ENCODE results near the gene ZMIZ1. TPM values are rescaled to one million over a fixed set of nuclear protein-coding genes. Genes with fewer than 3 reads are reported as not detected.
A peak's percentile ranks its signal among the peaks of the same experiment; 100 is the strongest.

Gene ZMIZ1
- total and polyA plus RNA-seq, 7 experiments from 2014 or later, result 1.8 to 57.2 (median 14.2) TPM

DNA sequence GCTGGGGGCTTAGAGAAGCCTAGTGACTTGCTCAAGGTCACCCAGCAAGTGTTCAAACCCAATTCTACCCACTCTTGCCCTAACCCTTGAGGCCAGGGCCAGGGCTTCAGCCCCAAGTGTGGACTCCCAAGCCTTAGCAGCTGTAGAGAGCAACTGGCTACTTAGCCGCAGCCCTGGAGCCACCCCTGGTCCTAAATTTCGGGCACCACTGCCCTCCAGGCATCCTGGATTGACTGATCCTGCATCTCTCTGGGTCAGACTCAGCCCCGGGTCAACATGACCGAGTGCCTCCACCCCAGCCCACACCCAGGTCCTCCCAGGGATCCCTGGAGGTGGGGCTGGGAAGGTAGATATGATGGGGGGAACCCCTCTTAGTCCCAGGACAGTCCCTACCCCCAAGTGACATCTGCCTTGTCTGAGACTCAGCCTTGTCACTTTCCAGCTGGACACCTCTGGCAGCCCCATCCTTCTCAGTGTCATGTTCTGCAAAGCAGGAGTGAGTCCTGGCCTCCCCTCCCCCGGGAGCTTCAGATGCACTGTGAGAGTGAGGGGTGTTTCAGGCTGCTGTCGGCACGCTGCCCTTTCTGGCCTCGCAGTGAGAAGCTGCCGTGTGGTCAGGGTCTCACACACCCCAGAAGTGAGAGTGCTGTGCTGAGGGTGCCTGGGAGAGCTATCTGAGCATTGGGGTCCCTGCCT is 89.8 kb downstream of the ZMIZ1 start:
- ChIA-PET POLR2A (no interaction called here), CTCF (no interaction called here)
- no peaks in the 10 kb centered on the region for H3K27me3 Mint-ChIP-seq
- Histone ChIP-seq H3K27me3 (ENCODE audit: control insufficient read depth in 2 of 2, insufficient read depth in 2 of 2, low read length in 2 of 2) (no peaks in the 10 kb centered on the region), H3K9me3 (ENCODE audit: control insufficient read depth in 2 of 3, low read length in 3 of 3) (no peaks in the 10 kb centered on the region), H3K4me1 (ENCODE audit: control insufficient read depth in 2 of 2, insufficient read depth in 2 of 2, low read length in 2 of 2) (no peaks in the 10 kb centered on the region), H3K4me3 (ENCODE audit: low read length) (no peak overlapping the region), H3K27ac (ENCODE audit: low read depth, low read length) (no peak overlapping the region), H3K36me3 (ENCODE audit: control insufficient read depth in 2 of 3, insufficient read depth in 3 of 3, low read length in 3 of 3) (no peaks in the 10 kb centered on the region)
- H3K9me3 Mint-ChIP-seq, result no peaks in the 10 kb centered on the region
- no peak overlapping the region for H3K4me3 Mint-ChIP-seq
- H3K4me1 Mint-ChIP-seq, result peaks cover 0 to 5% (median 0%) of the 10 kb centered on the region in 7 donors
- intact Hi-C loops (cut with micrococcal nuclease), result no loop called here
- peaks cover 0 to 3% (median 0%) of the 10 kb centered on the region in 5 donors for H3K36me3 Mint-ChIP-seq
- ATAC-seq, result no peak
- no peak overlapping the region for H3K27ac Mint-ChIP-seq
- no peak for DNase-seq

- H3K27ac Mint-ChIP-seq, result no peak overlapping the region
- H3K9me3 Mint-ChIP-seq, result no peaks in the 10 kb centered on the region
- ATAC-seq (no peak), DNase-seq (no peak)
- no peak overlapping the region for H3K4me3 Mint-ChIP-seq
- no peaks in the 10 kb centered on the region for H3K27me3 ChIP-seq (ENCODE audit: control insufficient read depth in 2 of 2, insufficient read depth in 2 of 2, low read length in 2 of 2)
- H3K36me3 ChIP-seq (ENCODE audit: control insufficient read depth in 2 of 3, insufficient read depth in 3 of 3, low read length in 3 of 3), result no peaks in the 10 kb centered on the region
- POLR2A ChIA-PET, result no interaction called here
- H3K36me3 Mint-ChIP-seq, result peaks cover 0 to 3% (median 0%) of the 10 kb centered on the region in 5 donors
- no peaks in the 10 kb centered on the region for H3K27me3 Mint-ChIP-seq
- CTCF ChIA-PET, result no interaction called here
- H3K4me3 ChIP-seq (ENCODE audit: low read length), result no peak overlapping the region
- H3K4me1 Mint-ChIP-seq, result peaks cover 0 to 5% (median 0%) of the 10 kb centered on the region in 7 donors
- no peaks in the 10 kb centered on the region for H3K9me3 ChIP-seq (ENCODE audit: control insufficient read depth in 2 of 3, low read length in 3 of 3)
- no peak overlapping the region for H3K27ac ChIP-seq (ENCODE audit: low read depth, low read length)
- no peaks in the 10 kb centered on the region for H3K4me1 ChIP-seq (ENCODE audit: control insufficient read depth in 2 of 2, insufficient read depth in 2 of 2, low read length in 2 of 2)
- intact Hi-C loops (cut with micrococcal nuclease), result no loop called here
These were observed 90.4 kb downstream of the ZMIZ1 start for GRCh38 chr10:79159141-79159651.

DNA sequence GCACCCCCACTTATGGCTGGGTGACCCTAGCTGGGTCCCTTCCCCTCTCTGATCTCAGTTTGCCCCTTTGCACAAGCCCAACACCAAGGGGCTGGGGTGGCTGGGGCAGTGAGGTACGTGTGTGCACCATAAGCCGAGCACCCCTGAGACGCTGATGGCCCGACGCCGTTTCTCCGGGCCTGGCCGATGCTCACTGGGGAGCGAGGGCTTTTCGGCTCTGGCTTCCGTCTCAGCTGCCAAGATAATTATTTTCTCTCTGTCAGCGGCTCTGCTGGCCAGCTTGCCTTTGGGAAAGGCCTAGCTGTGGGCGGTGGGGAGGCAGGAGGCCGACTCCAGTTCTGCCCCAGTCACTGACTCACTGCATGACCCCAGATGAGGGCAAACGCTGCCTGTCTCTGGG is 91.0 kb downstream of the ZMIZ1 start:
- no peaks in the 10 kb centered on the region for H3K9me3 Mint-ChIP-seq
- no peaks in the 10 kb centered on the region for H3K4me1 ChIP-seq (ENCODE audit: control insufficient read depth in 2 of 2, insufficient read depth in 2 of 2, low read length in 2 of 2)
- DNase-seq, result no peak
- no peak overlapping the region for H3K4me3 Mint-ChIP-seq
- no peak overlapping the region for H3K4me3 ChIP-seq (ENCODE audit: low read length)
- ChIA-PET CTCF (interaction anchor here (0.6 kb wide), 1 partner anchor 11 kb away, joined by 3 read pairs; no protein-coding TSS in a partner anchor), POLR2A (no interaction called here)
- no peak overlapping the region for H3K27ac Mint-ChIP-seq
- no peaks in the 10 kb centered on the region for H3K27me3 Mint-ChIP-seq
- H3K36me3 ChIP-seq (ENCODE audit: control insufficient read depth in 2 of 3, insufficient read depth in 3 of 3, low read length in 3 of 3), result no peaks in the 10 kb centered on the region
- intact Hi-C loops (cut with micrococcal nuclease), result no loop called here
- H3K4me1 Mint-ChIP-seq, result peaks cover 0 to 5% (median 0%) of the 10 kb centered on the region in 7 donors
- ATAC-seq, result no peak
- no peaks in the 10 kb centered on the region for H3K27me3 ChIP-seq (ENCODE audit: control insufficient read depth in 2 of 2, insufficient read depth in 2 of 2, low read length in 2 of 2)
- peaks cover 0 to 3% (median 0%) of the 10 kb centered on the region in 5 donors for H3K36me3 Mint-ChIP-seq
- no peak overlapping the region for H3K27ac ChIP-seq (ENCODE audit: low read depth, low read length)
- no peaks in the 10 kb centered on the region for H3K9me3 ChIP-seq (ENCODE audit: control insufficient read depth in 2 of 3, low read length in 3 of 3)

DNA sequence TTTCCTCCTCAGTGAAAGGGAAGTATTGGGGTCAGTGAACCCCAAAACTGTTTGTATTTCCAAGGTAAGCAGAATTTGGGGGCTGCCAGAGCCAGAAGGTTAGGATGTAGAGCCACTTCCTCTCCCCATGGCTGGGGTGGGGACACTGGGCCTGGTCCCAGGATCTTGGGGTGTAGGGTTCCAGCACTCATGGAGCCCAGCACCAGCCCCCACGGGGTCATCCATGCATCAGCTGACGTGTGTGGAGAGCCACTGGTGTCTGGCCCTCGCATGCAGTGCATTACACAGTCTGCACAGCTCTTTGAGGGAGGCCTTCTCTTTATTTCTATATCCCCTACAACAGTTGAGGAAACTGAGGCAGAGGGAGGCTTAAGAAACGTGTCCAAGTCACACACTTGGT is 91.4 kb downstream of the ZMIZ1 start:
- no peaks in the 10 kb centered on the region for H3K9me3 ChIP-seq (ENCODE audit: control insufficient read depth in 2 of 3, low read length in 3 of 3)
- no peaks in the 10 kb centered on the region for H3K27me3 ChIP-seq (ENCODE audit: control insufficient read depth in 2 of 2, insufficient read depth in 2 of 2, low read length in 2 of 2)
- Mint-ChIP-seq H3K4me3 (no peak overlapping the region), H3K27me3 (no peaks in the 10 kb centered on the region), H3K4me1 (peaks cover 0 to 5% (median under 1%) of the 10 kb centered on the region in 7 donors), H3K36me3 (peaks cover 0 to 3% (median 0%) of the 10 kb centered on the region in 5 donors), H3K27ac (no peak overlapping the region), H3K9me3 (no peaks in the 10 kb centered on the region)
- ChIA-PET POLR2A (no interaction called here), CTCF (interaction anchor here (0.6 kb wide), 1 partner anchor 12 kb away, joined by 3 read pairs; no protein-coding TSS in a partner anchor)
- no peaks in the 10 kb centered on the region for H3K4me1 ChIP-seq (ENCODE audit: control insufficient read depth in 2 of 2, insufficient read depth in 2 of 2, low read length in 2 of 2)
- DNase-seq, result no peak
- ATAC-seq, result no peak
- H3K27ac ChIP-seq (ENCODE audit: low read depth, low read length), result no peak overlapping the region
- H3K4me3 ChIP-seq (ENCODE audit: low read length), result no peak overlapping the region
- H3K36me3 ChIP-seq (ENCODE audit: control insufficient read depth in 2 of 3, insufficient read depth in 3 of 3, low read length in 3 of 3), result no peaks in the 10 kb centered on the region
- intact Hi-C loops (cut with micrococcal nuclease), result no loop called here

- H3K36me3 Mint-ChIP-seq, result peaks cover 0 to 3% (median 0%) of the 10 kb centered on the region in 5 donors
- no peak for DNase-seq
- H3K27ac ChIP-seq (ENCODE audit: low read depth, low read length), result no peak overlapping the region
- H3K27ac Mint-ChIP-seq, result peak overlapping the region in 1 of 9 donors; percentile 65
- no peaks in the 10 kb centered on the region for H3K36me3 ChIP-seq (ENCODE audit: control insufficient read depth in 2 of 3, insufficient read depth in 3 of 3, low read length in 3 of 3)
- ChIA-PET CTCF (no interaction called here), POLR2A (no interaction called here)
- intact Hi-C loops (cut with micrococcal nuclease), result no loop called here
- no peaks in the 10 kb centered on the region for H3K27me3 ChIP-seq (ENCODE audit: control insufficient read depth in 2 of 2, insufficient read depth in 2 of 2, low read length in 2 of 2)
- H3K9me3 ChIP-seq (ENCODE audit: control insufficient read depth in 2 of 3, low read length in 3 of 3), result no peaks in the 10 kb centered on the region
- H3K4me1 Mint-ChIP-seq, result peaks cover 0 to 5% (median 3%) of the 10 kb centered on the region in 7 donors
- no peak overlapping the region for H3K4me3 ChIP-seq (ENCODE audit: low read length)
- no peaks in the 10 kb centered on the region for H3K4me1 ChIP-seq (ENCODE audit: control insufficient read depth in 2 of 2, insufficient read depth in 2 of 2, low read length in 2 of 2)
- no peaks in the 10 kb centered on the region for H3K9me3 Mint-ChIP-seq
- no peak for ATAC-seq
- H3K27me3 Mint-ChIP-seq, result no peaks in the 10 kb centered on the region
- no peak overlapping the region for H3K4me3 Mint-ChIP-seq
These were observed 92.8 kb downstream of the ZMIZ1 start for GRCh38 chr10:79161557-79161956.

DNA sequence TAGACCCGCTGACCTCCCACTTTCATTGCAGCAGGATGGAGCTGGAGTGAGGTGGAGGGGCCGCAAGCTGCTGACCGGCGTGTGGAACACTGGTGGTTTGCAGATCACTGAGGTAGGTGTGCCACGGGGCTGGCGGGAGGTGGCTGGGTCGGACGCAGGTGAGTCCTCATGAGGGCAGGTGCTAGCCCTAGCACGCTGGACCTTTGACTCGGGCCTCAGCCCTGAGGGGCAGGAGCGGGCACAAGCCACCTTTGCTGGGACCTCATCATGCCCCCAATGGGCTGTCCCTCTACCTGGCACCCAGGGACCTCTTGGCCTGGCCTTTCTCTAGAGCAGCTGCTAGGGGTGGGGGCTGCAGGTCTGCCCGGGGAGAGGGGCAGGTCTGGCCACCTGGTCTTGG is 93.3 kb downstream of the ZMIZ1 start:
- H3K9me3 ChIP-seq (ENCODE audit: control insufficient read depth in 2 of 3, low read length in 3 of 3), result no peaks in the 10 kb centered on the region
- Mint-ChIP-seq H3K4me1 (peaks cover 0 to 5% (median 3%) of the 10 kb centered on the region in 7 donors), H3K4me3 (no peak overlapping the region), H3K27ac (no peak overlapping the region), H3K27me3 (no peaks in the 10 kb centered on the region), H3K9me3 (no peaks in the 10 kb centered on the region), H3K36me3 (peaks cover 0 to 3% (median 2%) of the 10 kb centered on the region in 5 donors)
- no peak overlapping the region for H3K27ac ChIP-seq (ENCODE audit: low read depth, low read length)
- intact Hi-C loops (cut with micrococcal nuclease), result no loop called here
- no peaks in the 10 kb centered on the region for H3K27me3 ChIP-seq (ENCODE audit: control insufficient read depth in 2 of 2, insufficient read depth in 2 of 2, low read length in 2 of 2)
- DNase-seq (no peak), ATAC-seq (no peak)
- CTCF ChIA-PET, result no interaction called here
- no peaks in the 10 kb centered on the region for H3K4me1 ChIP-seq (ENCODE audit: control insufficient read depth in 2 of 2, insufficient read depth in 2 of 2, low read length in 2 of 2)
- H3K4me3 ChIP-seq (ENCODE audit: low read length), result no peak overlapping the region
- POLR2A ChIA-PET, result no interaction called here
- H3K36me3 ChIP-seq (ENCODE audit: control insufficient read depth in 2 of 3, insufficient read depth in 3 of 3, low read length in 3 of 3), result no peaks in the 10 kb centered on the region
